ENCODE data around the gene TMEM267.
"Not testable (repeated sequence)": the region's sequence is repeated elsewhere in the genome, so short reads cannot be mapped to it uniquely, and the experiment has no call there.

Gene TMEM267

GRCh38 chr5:43427306-43427705 lies 56.4 kb downstream of the TMEM267 start:
- DNase-seq (no peak), ATAC-seq (no peak)
- Mint-ChIP-seq H3K27ac (no peak overlapping the region), H3K4me1 (no peaks in the 10 kb centered on the region), H3K27me3 (no peaks in the 10 kb centered on the region), H3K36me3 (ENCODE audit: low read depth) (no peaks in the 10 kb centered on the region), H3K9me3 (no peaks in the 10 kb centered on the region), H3K4me3 (no peak overlapping the region)

- ATAC-seq, result no peak
- H3K9me3 Mint-ChIP-seq, result no peaks in the 10 kb centered on the region
- no peaks in the 10 kb centered on the region for H3K4me1 Mint-ChIP-seq
- H3K27ac Mint-ChIP-seq, result no peak overlapping the region
- H3K27me3 Mint-ChIP-seq, result peaks cover 3% of the 10 kb centered on the region
- DNase-seq, result no peak
- H3K4me3 Mint-ChIP-seq, result no peak overlapping the region
- no peaks in the 10 kb centered on the region for H3K36me3 Mint-ChIP-seq (ENCODE audit: low read depth)
Observed at GRCh38 chr5:43425983-43426382, 57.7 kb downstream of the TMEM267 start.

- H3K27me3 Mint-ChIP-seq; H3K4me3 Mint-ChIP-seq; DNase-seq; H3K4me1 Mint-ChIP-seq; H3K27ac Mint-ChIP-seq; H3K36me3 Mint-ChIP-seq (ENCODE audit: low read depth); H3K9me3 Mint-ChIP-seq; ATAC-seq: not testable (repeated sequence)
Observed at GRCh38 chr5:43423086-43423485, 60.6 kb downstream of the TMEM267 start.

GRCh38 chr5:43422143-43422542 lies 61.5 kb downstream of the TMEM267 start:
- no peak for DNase-seq
- H3K36me3 Mint-ChIP-seq (ENCODE audit: low read depth), result no peaks in the 10 kb centered on the region
- H3K9me3 Mint-ChIP-seq, result no peaks in the 10 kb centered on the region
- H3K4me3 Mint-ChIP-seq, result no peak overlapping the region
- no peak for ATAC-seq
- H3K27me3 Mint-ChIP-seq, result peaks cover 3% of the 10 kb centered on the region
- H3K4me1 Mint-ChIP-seq, result no peaks in the 10 kb centered on the region
- no peak overlapping the region for H3K27ac Mint-ChIP-seq

DNA sequence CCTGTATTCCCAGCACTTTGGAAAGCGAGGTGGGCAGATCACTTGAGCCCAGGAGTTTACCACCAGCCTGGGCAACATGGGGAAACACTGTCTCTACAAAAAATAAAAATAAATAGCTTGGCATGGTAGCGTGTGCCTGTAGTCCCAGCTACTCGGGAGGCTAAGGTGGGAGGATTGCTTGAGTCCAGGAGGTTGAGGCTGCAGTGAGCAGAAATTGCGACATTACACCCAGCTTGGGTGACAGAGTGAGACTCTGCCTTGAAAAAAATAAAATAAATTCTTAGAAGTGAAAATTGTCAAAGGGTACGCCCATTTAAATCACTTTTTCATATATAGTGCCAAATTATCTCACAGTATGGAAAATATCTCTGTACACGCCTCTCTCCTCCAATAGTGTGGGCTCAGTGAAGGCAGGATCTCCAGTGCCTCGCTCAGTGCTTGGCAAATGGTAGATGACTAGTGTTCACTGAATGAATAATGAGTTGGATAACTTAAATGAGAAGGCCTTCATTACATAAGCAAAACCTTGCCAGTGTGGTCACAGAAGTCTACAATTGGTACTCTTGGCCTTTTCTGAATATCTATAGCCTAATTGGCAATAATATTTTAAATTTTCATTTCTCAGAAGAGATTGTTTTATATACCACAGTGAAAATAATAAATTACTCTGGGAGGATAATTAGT lies 62.1 kb downstream of the TMEM267 start:
- Mint-ChIP-seq H3K27me3 (peaks cover 3% of the 10 kb centered on the region), H3K36me3 (ENCODE audit: low read depth) (no peaks in the 10 kb centered on the region), H3K4me3 (no peak overlapping the region), H3K27ac (no peak overlapping the region), H3K9me3 (no peaks in the 10 kb centered on the region), H3K4me1 (no peaks in the 10 kb centered on the region)
- DNase-seq, result no peak
- ATAC-seq, result no peak

DNA sequence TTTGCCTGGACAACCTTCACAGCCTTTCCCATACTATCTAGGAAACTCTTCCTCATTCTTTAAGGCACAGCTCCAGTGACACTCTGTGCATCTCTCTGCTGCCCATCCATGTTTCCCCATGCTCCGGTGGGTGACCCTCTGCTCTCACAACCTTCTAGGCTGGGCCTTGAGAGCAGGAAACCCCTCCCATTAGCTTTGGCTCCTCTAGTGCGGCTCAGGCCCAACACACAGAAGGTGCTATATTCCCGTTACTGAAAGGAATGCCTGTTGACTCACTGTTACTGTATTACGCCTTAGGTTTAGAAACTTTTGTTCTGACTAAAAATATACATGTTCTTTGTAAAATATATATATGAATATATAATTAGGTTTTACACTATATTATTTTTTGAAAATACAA lies 63.4 kb downstream of the TMEM267 start:
- H3K4me3 Mint-ChIP-seq, result no peak overlapping the region
- no peaks in the 10 kb centered on the region for H3K9me3 Mint-ChIP-seq
- no peak for DNase-seq
- no peaks in the 10 kb centered on the region for H3K36me3 Mint-ChIP-seq (ENCODE audit: low read depth)
- no peaks in the 10 kb centered on the region for H3K4me1 Mint-ChIP-seq
- no peak for ATAC-seq
- peaks cover 3% of the 10 kb centered on the region for H3K27me3 Mint-ChIP-seq
- no peak overlapping the region for H3K27ac Mint-ChIP-seq

DNA sequence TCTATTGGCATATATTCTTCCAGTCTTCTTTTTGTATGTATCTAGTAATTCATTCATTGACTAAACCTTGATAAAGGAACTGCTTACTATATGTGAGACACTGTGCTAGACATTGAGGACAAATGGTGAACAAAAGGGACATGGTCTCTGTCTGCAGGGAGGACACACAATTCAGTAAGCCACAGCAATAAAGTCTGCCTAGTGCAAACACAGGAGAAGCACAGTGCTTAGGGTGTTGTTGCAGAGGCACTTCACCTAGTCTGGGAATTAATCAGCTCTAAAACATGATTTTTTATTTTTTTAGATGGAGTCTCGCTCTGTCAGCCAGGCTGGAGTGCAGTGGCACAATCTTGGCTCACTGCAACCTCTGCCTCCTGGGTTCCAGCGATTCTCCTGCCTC lies 65.1 kb downstream of the TMEM267 start:
- DNase-seq (no peak), ATAC-seq (no peak)
- H3K27me3 Mint-ChIP-seq, result peaks cover 3% of the 10 kb centered on the region
- H3K4me3 Mint-ChIP-seq, result no peak overlapping the region
- no peaks in the 10 kb centered on the region for H3K9me3 Mint-ChIP-seq
- H3K4me1 Mint-ChIP-seq, result no peaks in the 10 kb centered on the region
- H3K27ac Mint-ChIP-seq, result no peak overlapping the region
- no peaks in the 10 kb centered on the region for H3K36me3 Mint-ChIP-seq (ENCODE audit: low read depth)

GRCh38 chr5:43416803-43417394 lies 66.8 kb downstream of the TMEM267 start:
- Mint-ChIP-seq H3K27me3 (peaks cover 3% of the 10 kb centered on the region), H3K36me3 (ENCODE audit: low read depth) (no peaks in the 10 kb centered on the region), H3K4me3 (no peak overlapping the region), H3K4me1 (no peaks in the 10 kb centered on the region), H3K27ac (no peak overlapping the region), H3K9me3 (no peaks in the 10 kb centered on the region)
- ATAC-seq (no peak), DNase-seq (no peak)

DNA sequence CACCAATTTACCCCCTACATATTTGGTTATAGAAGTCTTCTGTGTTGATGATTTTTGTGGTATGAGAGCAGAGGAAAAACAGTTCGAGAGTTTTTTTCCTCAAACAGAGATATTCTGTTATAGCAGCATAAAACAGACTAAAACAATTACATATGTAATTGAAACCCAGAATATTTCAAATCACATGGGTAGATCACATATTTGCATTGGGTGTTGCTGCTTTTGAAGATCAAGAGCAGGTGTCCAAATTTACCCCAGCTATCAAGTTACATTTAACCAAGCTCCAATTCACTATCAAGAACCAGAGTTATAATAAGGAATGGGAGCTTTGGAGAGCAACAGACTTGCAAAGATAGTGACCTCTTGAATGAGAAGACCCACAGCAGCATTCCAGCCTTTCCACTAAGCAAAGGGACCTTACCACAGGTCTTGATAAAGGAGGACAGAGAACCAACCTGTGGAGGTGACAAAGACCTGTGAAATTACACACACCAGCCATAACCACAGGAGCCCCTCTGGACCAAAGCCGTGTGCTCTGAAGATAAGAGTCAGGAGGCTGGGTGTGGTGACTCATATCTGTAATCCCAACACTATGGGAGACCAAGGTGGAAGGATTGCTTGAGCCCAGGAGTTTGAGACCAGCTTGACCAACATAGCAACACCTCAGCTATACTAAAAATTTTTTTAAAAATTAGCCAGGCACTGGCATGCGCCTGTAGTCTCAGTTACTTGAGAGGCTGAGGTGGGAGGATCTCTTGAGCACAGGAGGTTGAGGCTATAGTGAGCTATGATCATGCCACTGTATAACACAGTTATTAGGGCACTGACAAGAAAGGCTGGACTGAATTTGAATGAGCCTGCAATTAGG lies 67.5 kb downstream of the TMEM267 start:
- Mint-ChIP-seq H3K4me1 (no peaks in the 10 kb centered on the region), H3K9me3 (no peaks in the 10 kb centered on the region), H3K4me3 (no peak overlapping the region), H3K36me3 (ENCODE audit: low read depth) (no peaks in the 10 kb centered on the region), H3K27me3 (no peaks in the 10 kb centered on the region), H3K27ac (no peak overlapping the region)
- no peak for DNase-seq
- no peak for ATAC-seq

- no peak overlapping the region for H3K27ac Mint-ChIP-seq
- no peak overlapping the region for H3K4me3 Mint-ChIP-seq
- DNase-seq, result no peak
- H3K36me3 Mint-ChIP-seq (ENCODE audit: low read depth), result no peaks in the 10 kb centered on the region
- ATAC-seq, result no peak
- H3K27me3 Mint-ChIP-seq, result no peaks in the 10 kb centered on the region
- no peaks in the 10 kb centered on the region for H3K4me1 Mint-ChIP-seq
- H3K9me3 Mint-ChIP-seq, result no peaks in the 10 kb centered on the region
Observed at GRCh38 chr5:43413966-43414365, 69.7 kb downstream of the TMEM267 start.

DNA sequence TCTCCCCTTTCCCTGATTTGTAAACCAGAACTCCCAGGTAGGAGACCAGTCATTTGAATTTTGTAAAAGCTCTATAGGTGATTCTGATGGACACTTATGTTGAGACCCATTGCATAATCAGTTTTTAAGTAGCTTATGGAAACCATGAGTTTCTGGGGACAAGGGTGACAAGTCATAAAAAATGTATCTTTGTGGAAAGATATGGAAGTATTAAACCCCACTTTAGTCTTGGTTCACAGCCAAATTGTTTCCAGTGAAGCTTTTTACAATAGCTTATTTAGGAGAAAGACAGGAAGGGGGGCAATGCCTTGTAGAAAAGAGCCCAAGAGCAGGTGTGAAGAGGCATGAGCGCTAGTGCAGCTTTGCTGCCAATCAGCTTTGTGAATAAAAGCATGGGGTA lies 71.0 kb downstream of the TMEM267 start:
- Mint-ChIP-seq H3K4me1 (no peaks in the 10 kb centered on the region), H3K36me3 (ENCODE audit: low read depth) (no peaks in the 10 kb centered on the region), H3K4me3 (no peak overlapping the region), H3K27ac (no peak overlapping the region), H3K9me3 (no peaks in the 10 kb centered on the region), H3K27me3 (no peaks in the 10 kb centered on the region)
- DNase-seq (no peak), ATAC-seq (no peak)

DNA sequence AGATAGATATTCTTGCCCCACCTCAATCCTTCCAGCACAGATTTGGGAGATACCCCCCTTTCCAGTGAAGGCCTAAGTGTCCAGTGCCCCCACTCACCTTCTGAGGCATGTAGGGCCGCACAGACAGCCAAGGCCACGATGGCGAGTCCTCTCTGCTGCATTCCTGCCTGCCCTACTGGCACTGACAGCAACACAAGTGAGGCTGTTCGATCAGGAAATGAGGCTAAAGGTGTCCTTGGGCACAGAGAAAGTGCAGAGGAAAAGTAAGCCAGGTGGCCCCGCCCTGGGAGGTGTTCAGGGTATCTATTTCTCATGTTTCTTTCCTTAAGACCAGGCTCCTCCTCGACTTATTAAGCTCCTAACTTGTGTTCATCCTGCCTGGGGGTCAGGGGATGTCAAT lies 71.5 kb downstream of the TMEM267 start, which contains the start of gene CCL28:
Gene CCL28, minus strand, starts transcription at position 236 of the 400 bp plus-strand sequence. Its CDS starts 75 bp downstream, at position 161.
- H3K27me3 Mint-ChIP-seq, result no peaks in the 10 kb centered on the region

DNA sequence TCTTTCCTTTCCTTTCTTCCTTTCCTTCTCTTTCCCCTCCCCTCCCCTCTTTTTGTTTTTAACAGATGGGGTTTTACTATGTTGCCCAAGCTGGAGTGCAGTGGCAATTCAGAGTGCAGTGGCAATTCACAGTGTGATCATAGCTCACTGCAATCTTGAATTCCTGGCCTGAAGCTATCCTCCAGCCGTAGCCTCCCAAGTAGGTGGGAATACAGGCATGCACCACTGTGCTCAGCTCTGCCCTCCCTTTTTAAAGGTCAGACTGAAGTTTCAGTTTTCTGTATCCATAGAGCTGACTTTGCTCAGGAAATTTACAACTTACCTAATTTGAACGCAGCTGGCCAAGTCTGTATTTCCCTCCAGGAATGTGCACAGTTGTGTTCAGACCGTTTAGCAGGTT lies 72.2 kb downstream of the TMEM267 start:
- Mint-ChIP-seq H3K9me3 (peaks cover 6% of the 10 kb centered on the region), H3K27ac (no peak overlapping the region), H3K4me1 (no peaks in the 10 kb centered on the region), H3K4me3 (no peak overlapping the region), H3K27me3 (no peaks in the 10 kb centered on the region), H3K36me3 (ENCODE audit: low read depth) (no peaks in the 10 kb centered on the region)
- no peak for DNase-seq
- no peak for ATAC-seq

More for the DNA sequence above, 71.5 kb downstream of the TMEM267 start, which contains the start of gene CCL28:
- no peaks in the 10 kb centered on the region for H3K4me1 Mint-ChIP-seq
- no peaks in the 10 kb centered on the region for H3K36me3 Mint-ChIP-seq (ENCODE audit: low read depth)
- ATAC-seq, result no peak
- no peaks in the 10 kb centered on the region for H3K9me3 Mint-ChIP-seq
- DNase-seq, result no peak
- H3K4me3 Mint-ChIP-seq, result no peak within 1 kb of the TSS
- H3K27ac Mint-ChIP-seq, result no peak within 1 kb of the TSS

GRCh38 chr5:43410414-43410813 lies 73.3 kb downstream of the TMEM267 start:
- DNase-seq, result no peak
- Mint-ChIP-seq H3K36me3 (ENCODE audit: low read depth) (no peaks in the 10 kb centered on the region), H3K9me3 (peaks cover 9% of the 10 kb centered on the region), H3K4me3 (no peak overlapping the region), H3K27ac (no peak overlapping the region), H3K4me1 (no peaks in the 10 kb centered on the region), H3K27me3 (no peaks in the 10 kb centered on the region)
- ATAC-seq, result no peak

DNA sequence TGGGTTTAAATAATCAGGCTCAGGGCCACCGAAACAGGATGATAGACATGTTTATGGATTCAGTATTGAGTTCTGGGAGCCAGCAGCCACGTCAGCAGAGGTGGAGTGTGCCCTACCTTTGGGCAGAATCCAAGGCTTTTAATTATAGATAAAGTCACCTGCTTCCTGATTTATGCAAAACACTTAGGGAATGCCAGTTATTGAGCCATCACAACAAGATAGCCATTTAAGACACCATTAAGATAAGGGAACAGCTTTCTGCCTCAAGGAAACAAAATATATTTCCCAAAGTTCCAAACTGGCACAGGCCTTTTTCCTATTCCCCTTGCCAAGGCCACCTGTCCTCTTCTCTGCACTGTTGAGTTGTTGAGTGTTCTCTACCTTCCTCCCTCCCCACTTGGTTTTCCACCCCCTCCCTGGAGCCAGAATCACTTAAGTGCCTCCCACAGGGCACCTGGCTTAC lies 73.8 kb downstream of the TMEM267 start:
- peaks cover 15% of the 10 kb centered on the region for H3K9me3 Mint-ChIP-seq
- DNase-seq (no peak), ATAC-seq (no peak)
- no peak overlapping the region for H3K27ac Mint-ChIP-seq
- H3K4me1 Mint-ChIP-seq, result no peaks in the 10 kb centered on the region
- no peaks in the 10 kb centered on the region for H3K36me3 Mint-ChIP-seq (ENCODE audit: low read depth)
- H3K4me3 Mint-ChIP-seq, result no peak overlapping the region
- H3K27me3 Mint-ChIP-seq, result no peaks in the 10 kb centered on the region

All from activated naive CD8-positive, alpha-beta T cell treated with anti-CD3 and anti-CD28 coated beads, Interleukin-2, amount 50 U/mL, for 24 hours (primary cell).